B cell (primary cell): Measurements from ENCODE around the gene CERK. TPM values are rescaled to one million over a fixed set of nuclear protein-coding genes. Genes with fewer than 3 reads are reported as not detected.
A peak's percentile ranks its signal among the peaks of the same experiment; 100 is the strongest.

Experiments
- ATAC-seq: fragments of 200-7000 bp; cut with Tn5 transposase; one replicate; pipeline ENCODE4 v1.10.0; 2021; ENCODE audit warnings: low read depth, mild to moderate bottlenecking, moderate number of reproducible peaks, moderate library complexity
- CTCF ChIA-PET: fragments of 350-600 bp; sonication (Branson Sonifier 250); formaldehyde crosslinking; loops from one replicate; lab custom pipeline; 2021; ENCODE audit warnings: antibody characterized with exemption, inconsistent platforms; lab: Charles Lee
- POLR2A ChIA-PET: fragments of 350-600 bp; sonication (Branson Sonifier 250); formaldehyde crosslinking; loops from one replicate; lab custom pipeline; 2021; ENCODE audit warnings: antibody characterized with exemption; lab: Charles Lee
- DNase-seq: peaks from one replicate; pipeline ENCODE4 v3.0.0; 2013
- H2AFZ ChIP-seq: 2 replicates; pipeline ENCODE4 v1.6.1; 2012; ENCODE audit warnings: mild to moderate bottlenecking, low read depth, low read length; ENCODE audit not compliant: insufficient read depth, poor library complexity, severe bottlenecking
- H3K27ac ChIP-seq, 2 donors: 1 replicate in 1 of 2; 2 replicates in 1 of 2; pipeline ENCODE4 v1.5.1; 2012 to 2013; ENCODE audit warnings: low read length in 2 of 2, mild to moderate bottlenecking in 2 of 2, moderate library complexity in 1 of 2
- H3K27me3 ChIP-seq, 4 experiments: fragments of 200-600 bp in 1 of 4; sonication (generic) in 1 of 4; replicated peaks in 1 of 4; 1 replicate in 2 of 4; 2 replicates in 2 of 4; pipeline versions ENCODE4 v1.6.1 to v1.7.0; 2013 to 2016; ENCODE audit warnings: low read length in 3 of 4, mild to moderate bottlenecking in 2 of 4, mixed read lengths in 1 of 4, moderate library complexity in 1 of 4; ENCODE audit not compliant: insufficient read depth in 4 of 4, control insufficient read depth in 3 of 4; ENCODE audit errors: control extremely low read depth in 1 of 4
- H3K36me3 ChIP-seq, 2 experiments: replicated peaks in 1 of 2; 1 replicate in 1 of 2; 2 replicates in 1 of 2; pipeline versions ENCODE4 v1.6.1 to v1.7.1; 2013; ENCODE audit warnings: low read length in 1 of 2; ENCODE audit not compliant: insufficient read depth in 2 of 2, control insufficient read depth in 1 of 2; ENCODE audit errors: control extremely low read depth in 1 of 2, extremely low read depth in 1 of 2
- H3K4me1 ChIP-seq, 2 donors: fragments of 200-600 bp in 1 of 2; sonication (generic) in 1 of 2; 1 replicate in 1 of 2; 2 replicates in 1 of 2; pipeline versions ENCODE4 v1.5.1 to v1.6.1; 2013 to 2017; ENCODE audit warnings: low read length in 2 of 2; ENCODE audit not compliant: control insufficient read depth in 2 of 2, insufficient read depth in 2 of 2
- H3K4me2 ChIP-seq: replicated peaks from 2 replicates; pipeline ENCODE3; 2012; ENCODE audit warnings: mild to moderate bottlenecking, low read depth, low read length; ENCODE audit not compliant: poor library complexity, severe bottlenecking
- H3K4me3 ChIP-seq, 5 experiments: fragments of 200-600 bp in 1 of 5; sonication (generic) in 1 of 5; 1 replicate in 3 of 5; 2 replicates in 2 of 5; pipeline versions ENCODE4 v1.5.1 to v1.7.0; 2011 to 2016; ENCODE audit warnings: low read length in 4 of 5, mild to moderate bottlenecking in 4 of 5, low read depth in 2 of 5, control low read depth in 1 of 5, moderate library complexity in 1 of 5; ENCODE audit not compliant: insufficient read depth in 1 of 5; ENCODE audit errors: control extremely low read depth in 1 of 5, extremely low read depth in 1 of 5
- H3K79me2 ChIP-seq: fragments of 200-600 bp; sonication (generic); one replicate; pipeline ENCODE4 v1.6.0; 2016; ENCODE audit warnings: low read length; ENCODE audit not compliant: control insufficient read depth, insufficient read depth
- H3K9ac ChIP-seq: fragments of 200-600 bp; sonication (generic); 2 replicates; pipeline ENCODE4 v1.6.1; 2017; ENCODE audit warnings: mild to moderate bottlenecking, low read length, moderate library complexity
- H3K9me3 ChIP-seq, 3 donors: one replicate each; pipeline versions ENCODE4 v1.6.1 to v1.7.1; 2013; ENCODE audit warnings: low read length in 2 of 3; ENCODE audit not compliant: control insufficient read depth in 2 of 3, insufficient read depth in 1 of 3; ENCODE audit errors: control extremely low read depth in 1 of 3
- H4K20me1 ChIP-seq: 2 replicates; pipeline ENCODE4 v1.6.0; 2012; ENCODE audit warnings: mild to moderate bottlenecking, low read length; ENCODE audit not compliant: insufficient read depth, control insufficient read depth, poor library complexity, severe bottlenecking
- H3K27ac Mint-ChIP-seq: one replicate; pipeline ENCODE4 v1.8.0; 2021; ENCODE audit warnings: mixed read lengths
- H3K27me3 Mint-ChIP-seq: one replicate; pipeline ENCODE4 v1.8.0; 2021; ENCODE audit warnings: mixed read lengths
- H3K4me1 Mint-ChIP-seq: one replicate; pipeline ENCODE4 v1.8.0; 2021; ENCODE audit warnings: mixed read lengths
- H3K4me3 Mint-ChIP-seq: one replicate; pipeline ENCODE4 v1.8.0; 2021; ENCODE audit warnings: mixed read lengths
- H3K9me3 Mint-ChIP-seq: one replicate; pipeline ENCODE4 v1.8.0; 2022; ENCODE audit warnings: mixed read lengths; ENCODE audit not compliant: insufficient read depth
- EZH2 ChIP-seq: IDR thresholded peaks from 2 replicates; pipeline ENCODE4 v1.6.1; 2012; ENCODE audit warnings: borderline replicate concordance, low read depth, mild to moderate bottlenecking, moderate library complexity, low read length; ENCODE audit not compliant: insufficient read depth, poor library complexity, severe bottlenecking
- WGBS: methylation state at CpG from one replicate; pipeline ENCODE4 v1.1.5; 2013; ENCODE audit warnings: missing lambda C conversion rate; ENCODE audit not compliant: insufficient coverage; 5-methylcytosine and 5-hydroxymethylcytosine counted together
- intact Hi-C: fragments of 100-400 bp; cut with micrococcal nuclease; formaldehyde crosslinking; loops from one replicate; pipeline ENCODE4 v1.10.0; 2022
- polyA plus RNA-seq: library from polyadenylated mRNA; depleted of rRNA; stranded (reverse); fragments of >200 nt; gene quantifications from 2 replicates; pipeline ENCODE4 v1.2.3, GENCODE V29; 2012
- total RNA-seq, 2 donors: library from RNA; stranded (reverse); fragments of 120-200 nt in 1 of 2; gene quantifications; 1 replicate in 1 of 2; 2 replicates in 1 of 2; pipeline versions ENCODE4 v1.2.3 to v1.2.4, GENCODE V29; 2013 to 2022
- TF ChIP-seq, protein P1 (sequence below): fragments of 200-600 bp; IDR thresholded peaks from one replicate; pipeline ENCODE4 v1.8.0; 2022; ENCODE audit warnings: antibody characterized with exemption, mild to moderate bottlenecking

Gene CERK
- total and polyA plus RNA-seq, 2 donors (not counting 1 experiment from before 2014, with no cell fraction given), result 23.2 to 48.3 TPM

DNA sequence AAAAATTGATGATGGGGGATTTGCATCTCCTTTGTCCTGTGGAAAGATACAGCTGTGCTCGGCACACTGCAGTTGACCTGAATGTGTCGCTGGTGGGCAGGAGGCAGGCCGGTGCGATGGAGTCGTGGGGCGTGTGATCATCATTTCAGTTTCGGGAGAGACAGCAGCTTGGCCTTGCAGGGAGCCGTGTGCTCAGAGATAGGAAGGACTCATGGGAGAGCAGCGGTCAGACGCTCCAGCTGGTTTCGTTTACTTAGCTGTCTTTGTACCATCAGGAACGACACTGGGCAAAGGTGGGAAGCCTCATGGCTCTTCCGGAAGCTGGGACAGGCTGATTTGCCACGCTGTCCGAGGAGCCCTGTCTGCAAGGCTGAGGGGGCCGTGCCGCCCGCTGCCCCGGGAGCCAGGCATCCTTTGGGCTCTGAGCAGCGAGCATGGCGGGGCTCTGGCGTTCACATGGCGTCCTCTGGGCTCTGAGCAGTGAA, 85.2 kb downstream of the CERK start:
- no peak overlapping the region for H3K4me3 Mint-ChIP-seq
- Histone ChIP-seq H2AFZ (no peak overlapping the region), H3K4me3 (no peak overlapping the region), H4K20me1 (peaks cover 100% of the 10 kb centered on the region), H3K4me1 (peaks cover 16 to 39% of the 10 kb centered on the region in 2 donors), H3K9me3 (no peaks in the 10 kb centered on the region), H3K9ac (no peak overlapping the region), H3K27me3 (no peaks in the 10 kb centered on the region), H3K27ac (no peak overlapping the region), H3K36me3 (peaks cover 0 to 6% of the 10 kb centered on the region in 2 experiments), H3K79me2 (peaks cover 82% of the 10 kb centered on the region), H3K4me2 (peak overlapping the region; percentile 42)
- H3K4me1 Mint-ChIP-seq, result peaks cover 54% of the 10 kb centered on the region
- CTCF ChIA-PET, result no interaction called here
- ATAC-seq (no peak), DNase-seq (no peak)
- WGBS, result 94% methylated on average over 23 of the region's 23 CpGs
- no peaks in the 10 kb centered on the region for H3K9me3 Mint-ChIP-seq
- intact Hi-C loops, result no loop called here
- no peak overlapping the region for H3K27ac Mint-ChIP-seq
- POLR2A ChIA-PET, result no interaction called here
- TF ChIP-seq, protein P1, sequence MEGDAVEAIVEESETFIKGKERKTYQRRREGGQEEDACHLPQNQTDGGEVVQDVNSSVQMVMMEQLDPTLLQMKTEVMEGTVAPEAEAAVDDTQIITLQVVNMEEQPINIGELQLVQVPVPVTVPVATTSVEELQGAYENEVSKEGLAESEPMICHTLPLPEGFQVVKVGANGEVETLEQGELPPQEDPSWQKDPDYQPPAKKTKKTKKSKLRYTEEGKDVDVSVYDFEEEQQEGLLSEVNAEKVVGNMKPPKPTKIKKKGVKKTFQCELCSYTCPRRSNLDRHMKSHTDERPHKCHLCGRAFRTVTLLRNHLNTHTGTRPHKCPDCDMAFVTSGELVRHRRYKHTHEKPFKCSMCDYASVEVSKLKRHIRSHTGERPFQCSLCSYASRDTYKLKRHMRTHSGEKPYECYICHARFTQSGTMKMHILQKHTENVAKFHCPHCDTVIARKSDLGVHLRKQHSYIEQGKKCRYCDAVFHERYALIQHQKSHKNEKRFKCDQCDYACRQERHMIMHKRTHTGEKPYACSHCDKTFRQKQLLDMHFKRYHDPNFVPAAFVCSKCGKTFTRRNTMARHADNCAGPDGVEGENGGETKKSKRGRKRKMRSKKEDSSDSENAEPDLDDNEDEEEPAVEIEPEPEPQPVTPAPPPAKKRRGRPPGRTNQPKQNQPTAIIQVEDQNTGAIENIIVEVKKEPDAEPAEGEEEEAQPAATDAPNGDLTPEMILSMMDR, result no peak
- no peak for TF ChIP-seq EZH2
- no peaks in the 10 kb centered on the region for H3K27me3 Mint-ChIP-seq

DNA sequence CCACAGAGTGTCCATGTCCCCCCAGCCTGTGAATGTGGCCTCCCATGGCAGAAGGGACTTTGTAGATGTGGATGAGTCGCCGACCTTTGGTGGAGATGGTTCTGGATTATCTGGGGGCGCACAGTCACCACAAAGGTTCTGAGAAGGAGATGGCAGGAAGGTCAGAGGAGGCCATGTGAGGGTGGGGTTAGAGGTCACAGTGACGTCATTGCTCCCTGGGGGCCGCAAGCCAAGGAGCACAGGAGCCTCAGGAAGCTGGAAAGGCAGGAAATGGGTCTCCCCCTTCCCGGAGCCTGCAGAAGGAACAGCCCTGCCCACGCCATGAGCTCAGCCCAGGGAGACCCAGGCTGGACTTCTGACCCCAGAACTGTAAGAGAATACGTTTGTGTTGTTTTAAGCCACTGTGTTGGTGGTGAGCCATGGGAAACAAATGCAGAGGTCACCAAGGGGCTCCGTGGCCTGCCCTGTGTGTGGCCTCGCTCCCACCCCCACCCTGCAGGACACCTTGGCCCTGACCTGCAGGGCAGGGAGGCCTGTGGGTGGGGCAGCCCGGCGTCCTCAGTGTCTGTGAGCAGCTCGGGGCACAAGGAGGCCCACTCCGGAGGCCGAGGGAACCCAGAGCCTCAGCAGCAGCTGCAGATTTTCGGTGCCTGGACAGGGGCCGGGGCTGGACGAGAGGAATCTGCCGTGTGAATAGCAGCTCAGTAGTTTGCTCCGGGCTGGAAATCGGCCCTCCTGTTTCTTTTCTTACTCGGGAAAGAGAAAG, 85.8 kb downstream of the CERK start:
- CTCF ChIA-PET, result no interaction called here
- peaks cover 100% of the 10 kb centered on the region for H4K20me1 ChIP-seq

More for the DNA sequence above, 85.8 kb downstream of the CERK start:
- no peaks in the 10 kb centered on the region for H3K27me3 Mint-ChIP-seq
- H3K4me1 Mint-ChIP-seq, result peaks cover 57% of the 10 kb centered on the region
- Histone ChIP-seq H3K9me3 (no peaks in the 10 kb centered on the region), H3K27me3 (no peaks in the 10 kb centered on the region), H3K4me2 (no peak overlapping the region), H3K9ac (no peak overlapping the region), H3K79me2 (peaks cover 88% of the 10 kb centered on the region), H3K36me3 (peaks cover 0 to 6% of the 10 kb centered on the region in 2 experiments), H3K4me3 (no peak overlapping the region), H3K27ac (no peak overlapping the region), H2AFZ (no peak overlapping the region), H3K4me1 (peaks cover 16 to 39% of the 10 kb centered on the region in 2 donors)
- H3K27ac Mint-ChIP-seq, result no peak overlapping the region
- H3K4me3 Mint-ChIP-seq, result no peak overlapping the region
- POLR2A ChIA-PET, result no interaction called here
- ATAC-seq (no peak), DNase-seq (no peak)
- no peaks in the 10 kb centered on the region for H3K9me3 Mint-ChIP-seq
- 97% methylated on average over 20 of the region's 22 CpGs for WGBS
- TF ChIP-seq, protein P1, result no peak
- TF ChIP-seq EZH2, result no peak
- intact Hi-C loops, result no loop called here
